ENCODE data around the gene MRTFB. TPM values are rescaled to one million over a fixed set of nuclear protein-coding genes. Genes with fewer than 3 reads are reported as not detected.
A peak's percentile ranks its signal among the peaks of the same experiment; 100 is the strongest.
"Not testable (repeated sequence)": the region's sequence is repeated elsewhere in the genome, so short reads cannot be mapped to it uniquely, and the experiment has no call there.

The MRTFB gene
- 14.5 TPM for polyA plus RNA-seq (2013, experiment 1 of 2)
- 12.9 TPM for polyA plus RNA-seq (2013, experiment 2 of 2)

- WGBS = under 1% methylated on average over 71 of the region's 86 CpGs
- Histone ChIP-seq H3K18ac (ENCODE audit: low read depth in 1 of 2, low read length in 2 of 2) (peak within 1 kb of the TSS; percentile 93 to 99), H2BK5ac (ENCODE audit: low read depth, low read length, poor library complexity, severe bottlenecking) (no peak within 1 kb of the TSS), H3K4ac (ENCODE audit: low read depth in 1 of 2, low read length in 2 of 2) (peak within 1 kb of the TSS; percentile 79 to 97), H4K8ac (ENCODE audit: low read length) (peak within 1 kb of the TSS; percentile 99), H3K23ac (ENCODE audit: low read length in 2 of 2) (peak within 1 kb of the TSS; percentile 85 to 98), H2BK120ac (ENCODE audit: low read depth, low read length) (peak within 1 kb of the TSS; percentile 96), H3K9ac (ENCODE audit: low read length) (peak within 1 kb of the TSS; percentile 92), H3K4me3 (ENCODE audit: insufficient read depth in 1 of 2, low read depth in 1 of 2, low read length in 2 of 2) (peak within 1 kb of the TSS; percentile 91 to 99), H3K4me1 (ENCODE audit: control insufficient read depth, insufficient read depth, low read depth, low read length) (peaks cover 5% of the 10 kb centered on the region), H3K9me3 (ENCODE audit: control insufficient read depth, low read length) (no peaks in the 10 kb centered on the region), H3K79me1 (replicated peaks; ENCODE audit: low read length, poor library complexity, severe bottlenecking) (peaks cover 14% of the 10 kb centered on the region), H3K4me2 (ENCODE audit: low read length, poor library complexity, severe bottlenecking) (peak within 1 kb of the TSS; percentile 95), H3K27ac (ENCODE audit: low read length, poor library complexity, severe bottlenecking) (no peak within 1 kb of the TSS), H2BK15ac (ENCODE audit: low read depth, poor library complexity, severe bottlenecking) (peak within 1 kb of the TSS; percentile 99), H2BK12ac (ENCODE audit: low read length in 2 of 2) (peak within 1 kb of the TSS in 1 of 2 experiments; percentile 99), H3K27me3 (ENCODE audit: control insufficient read depth in 1 of 2, insufficient read depth in 1 of 2, low read length in 2 of 2) (peaks cover 0 to 3% of the 10 kb centered on the region in 2 experiments), H2AK5ac (ENCODE audit: low read length, severe bottlenecking) (peak within 1 kb of the TSS; percentile 22), H3K14ac (ENCODE audit: low read length in 2 of 2) (peak within 1 kb of the TSS; percentile 67 to 95), H4K91ac (ENCODE audit: low read length) (peak within 1 kb of the TSS; percentile 98), H2AFZ (ENCODE audit: low read depth, low read length) (peak within 1 kb of the TSS; percentile 100), H3K36me3 (ENCODE audit: control insufficient read depth in 1 of 2, insufficient read depth in 2 of 2, low read depth in 1 of 2, low read length in 2 of 2) (peaks cover 0 to 6% of the 10 kb centered on the region in 2 experiments)
- peak; percentile 69 for DNase-seq
These were observed at the start of gene MRTFB for GRCh38 chr16:14070877-14071575. Gene MRTFB (plus strand): TSS chr16:14071319. CDS start chr16:14140607, 69,288 bp downstream.

- not testable (repeated sequence) for H4K8ac ChIP-seq (ENCODE audit: low read length); H2AK5ac ChIP-seq (ENCODE audit: low read length, severe bottlenecking); H3K79me1 ChIP-seq (replicated peaks; ENCODE audit: low read length, poor library complexity, severe bottlenecking); H3K27ac ChIP-seq (ENCODE audit: low read length, poor library complexity, severe bottlenecking); H3K9ac ChIP-seq (ENCODE audit: low read length); H3K14ac ChIP-seq (ENCODE audit: low read length in 2 of 2); H3K4me1 ChIP-seq (ENCODE audit: control insufficient read depth, insufficient read depth, low read depth, low read length); H3K4me2 ChIP-seq (ENCODE audit: low read length, poor library complexity, severe bottlenecking); DNase-seq; H2BK15ac ChIP-seq (ENCODE audit: low read depth, poor library complexity, severe bottlenecking); H3K23ac ChIP-seq (ENCODE audit: low read length in 2 of 2); H3K4ac ChIP-seq (ENCODE audit: low read depth in 1 of 2, low read length in 2 of 2); H3K18ac ChIP-seq (ENCODE audit: low read depth in 1 of 2, low read length in 2 of 2); H3K4me3 ChIP-seq (ENCODE audit: insufficient read depth in 1 of 2, low read depth in 1 of 2, low read length in 2 of 2); H2AFZ ChIP-seq (ENCODE audit: low read depth, low read length); H3K9me3 ChIP-seq (ENCODE audit: control insufficient read depth, low read length); H2BK5ac ChIP-seq (ENCODE audit: low read depth, low read length, poor library complexity, severe bottlenecking); H4K91ac ChIP-seq (ENCODE audit: low read length); H2BK120ac ChIP-seq (ENCODE audit: low read depth, low read length); H2BK12ac ChIP-seq (ENCODE audit: low read length in 2 of 2); H3K36me3 ChIP-seq (ENCODE audit: control insufficient read depth in 1 of 2, insufficient read depth in 2 of 2, low read depth in 1 of 2, low read length in 2 of 2)
- peaks cover 0 to 20% of the 10 kb centered on the region in 2 experiments for H3K27me3 ChIP-seq (ENCODE audit: control insufficient read depth in 1 of 2, insufficient read depth in 1 of 2, low read length in 2 of 2)
- WGBS = 92% methylated on average over 2 of the region's 4 CpGs
These were observed 47.6 kb upstream of the MRTFB start for GRCh38 chr16:14023526-14023925.

- Histone ChIP-seq H3K9ac (ENCODE audit: low read length) (no peak overlapping the region), H3K9me3 (ENCODE audit: control insufficient read depth, low read length) (no peaks in the 10 kb centered on the region), H2AFZ (ENCODE audit: low read depth, low read length) (no peak overlapping the region), H3K14ac (ENCODE audit: low read length in 2 of 2) (no peak overlapping the region), H4K91ac (ENCODE audit: low read length) (no peak overlapping the region), H3K4me2 (ENCODE audit: low read length, poor library complexity, severe bottlenecking) (no peak overlapping the region), H3K23ac (ENCODE audit: low read length in 2 of 2) (no peak overlapping the region), H3K18ac (ENCODE audit: low read depth in 1 of 2, low read length in 2 of 2) (no peak overlapping the region), H3K4ac (ENCODE audit: low read depth in 1 of 2, low read length in 2 of 2) (no peak overlapping the region), H3K79me1 (replicated peaks; ENCODE audit: low read length, poor library complexity, severe bottlenecking) (no peaks in the 10 kb centered on the region), H2BK12ac (ENCODE audit: low read length in 2 of 2) (no peak overlapping the region), H3K36me3 (ENCODE audit: control insufficient read depth in 1 of 2, insufficient read depth in 2 of 2, low read depth in 1 of 2, low read length in 2 of 2) (no peaks in the 10 kb centered on the region), H4K8ac (ENCODE audit: low read length) (no peak overlapping the region), H3K4me1 (ENCODE audit: control insufficient read depth, insufficient read depth, low read depth, low read length) (no peaks in the 10 kb centered on the region), H2AK5ac (ENCODE audit: low read length, severe bottlenecking) (no peak overlapping the region), H3K27ac (ENCODE audit: low read length, poor library complexity, severe bottlenecking) (peak overlapping the region; percentile 44), H3K27me3 (ENCODE audit: control insufficient read depth in 1 of 2, insufficient read depth in 1 of 2, low read length in 2 of 2) (peaks cover 0 to 20% of the 10 kb centered on the region in 2 experiments), H2BK15ac (ENCODE audit: low read depth, poor library complexity, severe bottlenecking) (no peak overlapping the region), H2BK120ac (ENCODE audit: low read depth, low read length) (no peak overlapping the region), H3K4me3 (ENCODE audit: insufficient read depth in 1 of 2, low read depth in 1 of 2, low read length in 2 of 2) (no peak overlapping the region), H2BK5ac (ENCODE audit: low read depth, low read length, poor library complexity, severe bottlenecking) (no peak overlapping the region)
- WGBS = 36% methylated on average over 2 of the region's 2 CpGs
- DNase-seq = no peak
These were observed 46.8 kb upstream of the MRTFB start for GRCh38 chr16:14024283-14024682.

- H3K27me3 ChIP-seq (ENCODE audit: control insufficient read depth in 1 of 2, insufficient read depth in 1 of 2, low read length in 2 of 2) = peaks cover 0 to 21% of the 10 kb centered on the region in 2 experiments
- H3K18ac ChIP-seq (ENCODE audit: low read depth in 1 of 2, low read length in 2 of 2) = no peak overlapping the region
- H3K4me1 ChIP-seq (ENCODE audit: control insufficient read depth, insufficient read depth, low read depth, low read length) = no peaks in the 10 kb centered on the region
- H2BK5ac ChIP-seq (ENCODE audit: low read depth, low read length, poor library complexity, severe bottlenecking) = no peak overlapping the region
- H2BK15ac ChIP-seq (ENCODE audit: low read depth, poor library complexity, severe bottlenecking) = no peak overlapping the region
- H3K27ac ChIP-seq (ENCODE audit: low read length, poor library complexity, severe bottlenecking) = no peak overlapping the region
- no peak overlapping the region for H2AK5ac ChIP-seq (ENCODE audit: low read length, severe bottlenecking)
- no peak overlapping the region for H2BK12ac ChIP-seq (ENCODE audit: low read length in 2 of 2)
- H3K79me1 ChIP-seq (replicated peaks; ENCODE audit: low read length, poor library complexity, severe bottlenecking) = no peaks in the 10 kb centered on the region
- no peak overlapping the region for H4K8ac ChIP-seq (ENCODE audit: low read length)
- WGBS = 73% methylated on average over 1 of the region's 3 CpGs
- no peak overlapping the region for H4K91ac ChIP-seq (ENCODE audit: low read length)
- H3K4me3 ChIP-seq (ENCODE audit: insufficient read depth in 1 of 2, low read depth in 1 of 2, low read length in 2 of 2) = no peak overlapping the region
- no peak for DNase-seq
- no peaks in the 10 kb centered on the region for H3K36me3 ChIP-seq (ENCODE audit: control insufficient read depth in 1 of 2, insufficient read depth in 2 of 2, low read depth in 1 of 2, low read length in 2 of 2)
- H3K9ac ChIP-seq (ENCODE audit: low read length) = no peak overlapping the region
- H3K4ac ChIP-seq (ENCODE audit: low read depth in 1 of 2, low read length in 2 of 2) = no peak overlapping the region
- no peak overlapping the region for H3K14ac ChIP-seq (ENCODE audit: low read length in 2 of 2)
- H3K4me2 ChIP-seq (ENCODE audit: low read length, poor library complexity, severe bottlenecking) = no peak overlapping the region
- H3K23ac ChIP-seq (ENCODE audit: low read length in 2 of 2) = no peak overlapping the region
- H3K9me3 ChIP-seq (ENCODE audit: control insufficient read depth, low read length) = no peaks in the 10 kb centered on the region
- H2AFZ ChIP-seq (ENCODE audit: low read depth, low read length) = no peak overlapping the region
- H2BK120ac ChIP-seq (ENCODE audit: low read depth, low read length) = no peak overlapping the region
These were observed 44.4 kb upstream of the MRTFB start for GRCh38 chr16:14026572-14027285.

Data from mesenchymal stem cell (in vitro differentiated cells and primary cell).